ENCODE measurements around the gene PLA2G4E.

DNA sequence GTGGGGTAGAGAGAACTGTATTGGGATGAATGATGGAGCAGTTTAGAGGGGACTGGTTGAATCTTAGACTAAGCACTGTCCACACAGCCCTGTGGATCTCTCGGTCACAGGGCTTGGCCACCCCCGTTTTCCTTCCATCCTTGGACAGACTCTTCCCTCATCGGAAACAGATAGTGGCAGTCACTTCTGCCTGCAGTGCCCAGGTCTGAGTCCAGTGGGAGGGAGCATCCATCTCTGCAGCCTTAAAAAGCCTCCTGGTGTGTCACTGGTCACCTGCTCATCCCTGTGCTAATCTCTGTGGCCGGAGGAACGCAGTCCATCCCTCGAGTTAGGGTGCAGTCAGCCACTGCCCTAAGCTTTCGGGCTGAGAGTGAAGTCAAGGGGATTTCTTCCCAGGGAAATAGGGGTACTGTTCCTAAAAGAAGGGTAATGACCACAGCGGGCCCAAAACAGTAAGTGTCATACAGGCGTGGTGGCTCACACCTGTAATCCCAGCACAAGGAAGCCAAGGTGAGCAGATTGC lies 41.5 kb upstream of the PLA2G4E start:
- TF ChIP-seq, protein P1, sequence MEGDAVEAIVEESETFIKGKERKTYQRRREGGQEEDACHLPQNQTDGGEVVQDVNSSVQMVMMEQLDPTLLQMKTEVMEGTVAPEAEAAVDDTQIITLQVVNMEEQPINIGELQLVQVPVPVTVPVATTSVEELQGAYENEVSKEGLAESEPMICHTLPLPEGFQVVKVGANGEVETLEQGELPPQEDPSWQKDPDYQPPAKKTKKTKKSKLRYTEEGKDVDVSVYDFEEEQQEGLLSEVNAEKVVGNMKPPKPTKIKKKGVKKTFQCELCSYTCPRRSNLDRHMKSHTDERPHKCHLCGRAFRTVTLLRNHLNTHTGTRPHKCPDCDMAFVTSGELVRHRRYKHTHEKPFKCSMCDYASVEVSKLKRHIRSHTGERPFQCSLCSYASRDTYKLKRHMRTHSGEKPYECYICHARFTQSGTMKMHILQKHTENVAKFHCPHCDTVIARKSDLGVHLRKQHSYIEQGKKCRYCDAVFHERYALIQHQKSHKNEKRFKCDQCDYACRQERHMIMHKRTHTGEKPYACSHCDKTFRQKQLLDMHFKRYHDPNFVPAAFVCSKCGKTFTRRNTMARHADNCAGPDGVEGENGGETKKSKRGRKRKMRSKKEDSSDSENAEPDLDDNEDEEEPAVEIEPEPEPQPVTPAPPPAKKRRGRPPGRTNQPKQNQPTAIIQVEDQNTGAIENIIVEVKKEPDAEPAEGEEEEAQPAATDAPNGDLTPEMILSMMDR (IDR thresholded peaks at IDR 0.05): no peak
- no peak for TF ChIP-seq EP300 (IDR thresholded peaks at IDR 0.05)
